ENCODE data around the gene ZSWIM1. TPM values are rescaled to one million over a fixed set of nuclear protein-coding genes. Genes with fewer than 3 reads are reported as not detected.
"Not testable (repeated sequence)": the region's sequence is repeated elsewhere in the genome, so short reads cannot be mapped to it uniquely, and the experiment has no call there.

ZSWIM1 gene
- total RNA-seq, 1 experiment from 2014 or later: 13.0 TPM

GRCh38 chr20:45899046-45899835 lies 18.2 kb downstream of the ZSWIM1 start:
- no TSS peak for BruUV-seq (replicated peaks)
- Histone ChIP-seq H3K27ac (ENCODE audit: low read depth, low read length) (no peak overlapping the region), H3K36me3 (ENCODE audit: control insufficient read depth in 1 of 2, insufficient read depth in 2 of 2, low read length in 2 of 2) (peaks cover 3 to 5% of the 10 kb centered on the region in 2 experiments; a peak in 2 of 4 replicates), H3K27me3 (ENCODE audit: insufficient read depth, low read length) (no peaks in the 10 kb centered on the region), H4K20me1 (ENCODE audit: insufficient read depth) (no peaks in the 10 kb centered on the region), H3K4me1 (ENCODE audit: control insufficient read depth in 1 of 2, insufficient read depth in 2 of 2, low read length in 2 of 2) (no peaks in the 10 kb centered on the region), H3K9me2 (ENCODE audit: insufficient read depth) (no peaks in the 10 kb centered on the region), H3K9ac (ENCODE audit: low read length) (no peak overlapping the region), H3K9me3 (ENCODE audit: control insufficient read depth in 1 of 2, insufficient read depth in 1 of 2, low read depth in 1 of 2, low read length in 2 of 2) (no peaks in the 10 kb centered on the region), H2AFZ (ENCODE audit: low read depth, low read length, poor library complexity, severe bottlenecking) (no peak overlapping the region), H3K4me3 (replicated peaks in 1 of 2; ENCODE audit: low read depth in 1 of 2, low read length in 2 of 2) (no peak overlapping the region), H3K4me2 (ENCODE audit: low read length) (no peak overlapping the region), H3K79me2 (ENCODE audit: insufficient read depth, low read length) (no peaks in the 10 kb centered on the region)
- intact Hi-C loops (cut with micrococcal nuclease): no loop called here
- no peak for TF ChIP-seq JUND (IDR thresholded peaks at IDR 0.05)
- no peak for TF ChIP-seq CBX3 (IDR thresholded peaks at IDR 0.05; ENCODE audit: low read depth)
- TF ChIP-seq YY1 (IDR thresholded peaks at IDR 0.05; ENCODE audit: extremely low read depth, insufficient replicate concordance, low read depth, low read length): no peak
- no peak for TF ChIP-seq SRF (IDR thresholded peaks at IDR 0.05; ENCODE audit: low read depth)
- TF ChIP-seq POLR2AphosphoS5 (IDR thresholded peaks at IDR 0.05; ENCODE audit: low read depth, low read length): no peak
- no peak for TF ChIP-seq ZNF274 (IDR thresholded peaks at IDR 0.05; ENCODE audit: low read depth, low read length)
- no peak for TF ChIP-seq CEBPB (IDR thresholded peaks at IDR 0.05; ENCODE audit: low read depth)
- TF ChIP-seq EGR1 (IDR thresholded peaks at IDR 0.05; ENCODE audit: low read depth): no peak
- no peak for TF ChIP-seq POLR2A (IDR thresholded peaks at IDR 0.05; ENCODE audit: borderline replicate concordance, extremely low read depth, insufficient read depth, insufficient read length)
- no peak for TF ChIP-seq SIN3A (IDR thresholded peaks at IDR 0.05; ENCODE audit: low read depth)
- no peak for TF ChIP-seq MAX (IDR thresholded peaks at IDR 0.05)
- TF ChIP-seq FOSL1 (IDR thresholded peaks at IDR 0.05; ENCODE audit: low read depth): no peak
- TF ChIP-seq EZH2 (IDR thresholded peaks at IDR 0.05): no peak
- no peak for TF ChIP-seq ELF1 (IDR thresholded peaks at IDR 0.05; ENCODE audit: borderline replicate concordance, low read depth)
- ChIA-PET POLR2A (no interaction called here), CTCF (interaction anchor here (0.7 kb wide), 1 partner anchor 11 kb away, joined by 3 read pairs; no protein-coding TSS in a partner anchor), RAD21 (ENCODE audit: low non-redundant PET in 1 of 2, low total read pairs in 2 of 2, uncharacterized antibody in 2 of 2, unreplicated experiment in 2 of 2) (no interaction called here)
- ATAC-seq: no peak
- DNase-seq (ENCODE audit: low read depth, low spot score): no peak

GRCh38 chr20:45901332-45901731 lies 20.3 kb downstream of the ZSWIM1 start:
- ATAC-seq; H4K20me1 ChIP-seq (ENCODE audit: insufficient read depth); BruUV-seq (replicated peaks); H3K27ac ChIP-seq (ENCODE audit: low read depth, low read length); H3K27me3 ChIP-seq (ENCODE audit: insufficient read depth, low read length); H3K79me2 ChIP-seq (ENCODE audit: insufficient read depth, low read length); CTCF ChIA-PET; DNase-seq (ENCODE audit: low read depth, low spot score); H3K36me3 ChIP-seq (ENCODE audit: control insufficient read depth in 1 of 2, insufficient read depth in 2 of 2, low read length in 2 of 2); H3K4me2 ChIP-seq (ENCODE audit: low read length); H3K9ac ChIP-seq (ENCODE audit: low read length); intact Hi-C loops (cut with micrococcal nuclease); POLR2A ChIA-PET; H3K9me2 ChIP-seq (ENCODE audit: insufficient read depth); H3K9me3 ChIP-seq (ENCODE audit: control insufficient read depth in 1 of 2, insufficient read depth in 1 of 2, low read depth in 1 of 2, low read length in 2 of 2); H3K4me3 ChIP-seq (replicated peaks in 1 of 2; ENCODE audit: low read depth in 1 of 2, low read length in 2 of 2); H2AFZ ChIP-seq (ENCODE audit: low read depth, low read length, poor library complexity, severe bottlenecking); RAD21 ChIA-PET (ENCODE audit: low non-redundant PET in 1 of 2, low total read pairs in 2 of 2, uncharacterized antibody in 2 of 2, unreplicated experiment in 2 of 2): not testable (repeated sequence)
- peaks cover 5 to 18% of the 10 kb centered on the region in 2 experiments; a peak in 3 of 4 replicates for H3K4me1 ChIP-seq (ENCODE audit: control insufficient read depth in 1 of 2, insufficient read depth in 2 of 2, low read length in 2 of 2)

Measured in HCT116 (cell line).